Ovary (tissue), 3 donors: ENCODE results near the gene NFYC.

Source experiments
- POLR2A ChIP-seq: fragments of 450-650 bp; IDR thresholded peaks from one replicate; pipeline ENCODE4 v1.6.1; 2017; ENCODE audit warnings: antibody characterized with exemption, mild to moderate bottlenecking, moderate library complexity
- TF ChIP-seq, protein P1 (sequence below), 3 donors: fragments of 450-650 bp in 2 of 3; fragments of 200-600 bp in 1 of 3; IDR thresholded peaks; one replicate each; pipeline versions ENCODE4 v1.5.1 to v1.8.0; 2016 to 2022; ENCODE audit warnings: antibody characterized with exemption in 3 of 3, mild to moderate bottlenecking in 1 of 3
- donor health status: DM: no; HTN: no; CAD: no.

DNA sequence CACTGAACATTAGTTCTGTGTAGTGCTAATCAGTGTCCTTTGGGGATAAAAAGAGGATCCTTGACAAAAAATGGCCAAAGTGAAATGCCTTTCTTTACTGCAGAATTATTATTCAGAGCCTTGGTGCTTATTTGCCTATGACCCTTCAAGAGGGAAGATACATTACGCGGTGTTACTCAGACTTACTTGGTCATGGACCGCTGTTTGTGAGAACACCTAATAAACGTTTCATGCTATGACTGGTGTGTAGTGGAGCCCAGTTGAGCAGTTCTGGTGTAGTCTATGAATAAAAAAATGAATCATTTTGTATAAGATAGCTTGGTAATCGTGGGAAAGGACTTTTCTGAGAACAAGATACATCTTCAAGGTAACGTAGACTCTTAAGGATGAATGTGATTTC is 8.3 kb downstream of the NFYC start:
- TF ChIP-seq, protein P1, sequence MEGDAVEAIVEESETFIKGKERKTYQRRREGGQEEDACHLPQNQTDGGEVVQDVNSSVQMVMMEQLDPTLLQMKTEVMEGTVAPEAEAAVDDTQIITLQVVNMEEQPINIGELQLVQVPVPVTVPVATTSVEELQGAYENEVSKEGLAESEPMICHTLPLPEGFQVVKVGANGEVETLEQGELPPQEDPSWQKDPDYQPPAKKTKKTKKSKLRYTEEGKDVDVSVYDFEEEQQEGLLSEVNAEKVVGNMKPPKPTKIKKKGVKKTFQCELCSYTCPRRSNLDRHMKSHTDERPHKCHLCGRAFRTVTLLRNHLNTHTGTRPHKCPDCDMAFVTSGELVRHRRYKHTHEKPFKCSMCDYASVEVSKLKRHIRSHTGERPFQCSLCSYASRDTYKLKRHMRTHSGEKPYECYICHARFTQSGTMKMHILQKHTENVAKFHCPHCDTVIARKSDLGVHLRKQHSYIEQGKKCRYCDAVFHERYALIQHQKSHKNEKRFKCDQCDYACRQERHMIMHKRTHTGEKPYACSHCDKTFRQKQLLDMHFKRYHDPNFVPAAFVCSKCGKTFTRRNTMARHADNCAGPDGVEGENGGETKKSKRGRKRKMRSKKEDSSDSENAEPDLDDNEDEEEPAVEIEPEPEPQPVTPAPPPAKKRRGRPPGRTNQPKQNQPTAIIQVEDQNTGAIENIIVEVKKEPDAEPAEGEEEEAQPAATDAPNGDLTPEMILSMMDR (IDR thresholded peaks at IDR 0.05): no peak
- TF ChIP-seq POLR2A: no peak
